Mesothelial cell of epicardium (in vitro differentiated cells): Measurements from ENCODE around the gene ACOT6. TPM values are rescaled to one million over a fixed set of nuclear protein-coding genes. Genes with fewer than 3 reads are reported as not detected.
"Not testable (repeated sequence)": the region's sequence is repeated elsewhere in the genome, so short reads cannot be mapped to it uniquely, and the experiment has no call there.

Experiments used
- DNase-seq, 2 experiments: peaks; one replicate each; pipeline ENCODE4 v3.0.0; 2021; ENCODE audit warnings: low spot score in 2 of 2; ENCODE audit not compliant: unreplicated experiment in 2 of 2
- H3K27ac Mint-ChIP-seq: 2 replicates; pipeline ENCODE4 v1.8.0; 2021; ENCODE audit warnings: mixed read lengths
- H3K27me3 Mint-ChIP-seq: 2 replicates; pipeline ENCODE4 v1.8.0; 2021; ENCODE audit warnings: low read depth, mixed read lengths
- H3K36me3 Mint-ChIP-seq: 2 replicates; pipeline ENCODE4 v1.8.0; 2021; ENCODE audit warnings: mixed read lengths
- H3K4me1 Mint-ChIP-seq: 2 replicates; pipeline ENCODE4 v1.8.0; 2021; ENCODE audit warnings: mixed read lengths
- H3K4me3 Mint-ChIP-seq: 2 replicates; pipeline ENCODE4 v1.8.0; 2021; ENCODE audit warnings: mild to moderate bottlenecking, moderate library complexity, mixed read lengths
- H3K9me3 Mint-ChIP-seq: 2 replicates; pipeline ENCODE4 v1.8.0; 2021; ENCODE audit warnings: mixed read lengths
- total RNA-seq: library from RNA; stranded (reverse); gene quantifications from 3 replicates; pipeline ENCODE4 v1.2.1, GENCODE V29; 2021
- TF ChIP-seq, protein P1 (sequence below): fragments of 200-600 bp; sonication (generic); IDR thresholded peaks from one replicate; pipeline ENCODE4 v1.5.0; 2021; ENCODE audit warnings: antibody characterized with exemption; ENCODE audit not compliant: unreplicated experiment

Gene ACOT6
- total RNA-seq, 1 donor from 2014 or later, result not detected

DNA sequence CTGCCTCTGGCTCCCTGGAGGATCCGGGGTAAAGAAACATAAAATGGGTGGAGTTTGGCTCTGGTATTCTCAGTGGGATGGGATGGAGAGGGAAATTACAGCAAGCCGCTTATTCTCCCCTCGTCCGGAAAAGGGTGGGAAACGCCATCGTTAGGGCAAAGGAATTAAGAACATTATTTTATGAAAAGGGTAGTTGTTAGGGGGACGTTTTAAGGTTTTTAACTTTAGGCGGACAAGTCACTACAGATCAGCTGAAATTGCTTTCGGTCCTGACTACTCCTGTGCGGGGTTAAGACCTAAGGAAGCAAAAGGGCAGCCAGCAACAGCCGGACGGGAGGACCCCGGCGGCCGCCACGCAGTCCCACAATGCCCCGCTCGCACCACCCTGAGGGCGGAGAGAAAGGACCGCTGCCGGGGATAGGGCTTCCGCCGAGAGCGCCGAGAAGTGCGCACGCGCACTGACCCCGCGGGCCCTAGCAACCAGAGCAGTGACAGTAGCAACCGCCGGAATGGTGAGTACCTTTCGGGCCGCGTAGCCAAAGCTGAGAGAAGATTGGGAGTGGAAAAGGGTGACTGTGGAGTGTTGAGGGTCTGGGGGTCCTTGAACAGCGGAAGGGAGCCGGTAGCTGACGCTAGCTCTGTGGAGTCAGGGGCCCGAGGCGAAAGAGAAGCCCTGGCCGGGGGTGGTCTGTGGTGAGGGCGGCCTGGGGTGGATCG, 32.4 kb downstream of the ACOT6 start, which contains the start of gene DNAL1:
Gene DNAL1 (plus strand): TSS at position 456 of the 717 bp plus-strand sequence. CDS start 54 bp downstream, at position 510.
- Mint-ChIP-seq H3K9me3 (no peaks in the 10 kb centered on the region), H3K36me3 (no peaks in the 10 kb centered on the region), H3K4me3 (peak within 1 kb of the TSS; percentile 89), H3K27me3 (no peaks in the 10 kb centered on the region), H3K4me1 (peaks cover 13% of the 10 kb centered on the region), H3K27ac (peak within 1 kb of the TSS; percentile 95)
- peak; percentile 87 to 90 for DNase-seq
- TF ChIP-seq, protein P1, sequence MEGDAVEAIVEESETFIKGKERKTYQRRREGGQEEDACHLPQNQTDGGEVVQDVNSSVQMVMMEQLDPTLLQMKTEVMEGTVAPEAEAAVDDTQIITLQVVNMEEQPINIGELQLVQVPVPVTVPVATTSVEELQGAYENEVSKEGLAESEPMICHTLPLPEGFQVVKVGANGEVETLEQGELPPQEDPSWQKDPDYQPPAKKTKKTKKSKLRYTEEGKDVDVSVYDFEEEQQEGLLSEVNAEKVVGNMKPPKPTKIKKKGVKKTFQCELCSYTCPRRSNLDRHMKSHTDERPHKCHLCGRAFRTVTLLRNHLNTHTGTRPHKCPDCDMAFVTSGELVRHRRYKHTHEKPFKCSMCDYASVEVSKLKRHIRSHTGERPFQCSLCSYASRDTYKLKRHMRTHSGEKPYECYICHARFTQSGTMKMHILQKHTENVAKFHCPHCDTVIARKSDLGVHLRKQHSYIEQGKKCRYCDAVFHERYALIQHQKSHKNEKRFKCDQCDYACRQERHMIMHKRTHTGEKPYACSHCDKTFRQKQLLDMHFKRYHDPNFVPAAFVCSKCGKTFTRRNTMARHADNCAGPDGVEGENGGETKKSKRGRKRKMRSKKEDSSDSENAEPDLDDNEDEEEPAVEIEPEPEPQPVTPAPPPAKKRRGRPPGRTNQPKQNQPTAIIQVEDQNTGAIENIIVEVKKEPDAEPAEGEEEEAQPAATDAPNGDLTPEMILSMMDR, result no peak

DNA sequence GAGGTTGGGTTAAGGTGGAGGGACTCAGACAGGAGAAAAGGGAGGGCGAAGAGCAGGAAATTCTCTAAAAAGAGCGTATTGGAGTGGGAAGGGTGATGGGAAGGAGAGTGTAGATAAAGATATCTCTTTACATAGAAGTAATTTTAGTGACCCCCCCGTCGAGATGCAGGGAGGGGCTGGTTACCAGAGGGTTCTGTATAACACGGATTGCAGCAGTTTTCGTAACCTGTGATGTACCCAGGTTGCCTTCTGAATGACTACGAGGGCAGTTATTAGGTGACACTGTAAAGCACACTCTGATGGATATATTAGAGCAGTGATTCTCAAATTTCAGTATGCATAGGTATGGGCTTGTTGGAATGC, 32.9 kb downstream of the ACOT6 start:
- TF ChIP-seq, protein P1, result no peak
- H3K4me3 Mint-ChIP-seq, result peak overlapping the region; percentile 89
- no peaks in the 10 kb centered on the region for H3K9me3 Mint-ChIP-seq
- peaks cover 1% of the 10 kb centered on the region for H3K36me3 Mint-ChIP-seq
- peaks cover 13% of the 10 kb centered on the region for H3K4me1 Mint-ChIP-seq
- no peaks in the 10 kb centered on the region for H3K27me3 Mint-ChIP-seq
- peak overlapping the region; percentile 95 for H3K27ac Mint-ChIP-seq
- DNase-seq, result no peak

DNA sequence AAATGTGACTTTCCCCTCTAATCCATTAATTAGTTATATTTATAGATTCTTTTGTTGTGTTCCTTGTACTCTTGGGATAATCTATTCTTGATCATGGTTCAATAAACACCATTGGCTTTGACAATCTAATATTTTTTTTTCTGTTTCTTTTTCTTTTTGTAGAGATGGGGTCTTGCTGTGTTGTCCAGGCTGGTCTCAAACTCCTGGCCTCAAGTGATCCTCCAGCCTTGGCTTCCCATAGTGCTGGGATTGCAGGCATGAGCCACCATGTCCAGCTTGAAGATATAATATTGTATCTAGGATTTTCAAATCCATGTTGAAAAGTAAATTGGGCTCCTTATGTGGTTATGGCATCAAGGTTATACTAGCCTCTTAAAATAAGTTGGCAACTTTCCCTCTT, 38.7 kb downstream of the ACOT6 start:
- H3K9me3 Mint-ChIP-seq, result no peaks in the 10 kb centered on the region
- no peaks in the 10 kb centered on the region for H3K4me1 Mint-ChIP-seq
- no peak overlapping the region for H3K4me3 Mint-ChIP-seq
- H3K36me3 Mint-ChIP-seq, result peaks cover 18% of the 10 kb centered on the region
- DNase-seq, result no peak
- H3K27ac Mint-ChIP-seq, result no peak overlapping the region
- no peaks in the 10 kb centered on the region for H3K27me3 Mint-ChIP-seq
- TF ChIP-seq, protein P1, result no peak

DNA sequence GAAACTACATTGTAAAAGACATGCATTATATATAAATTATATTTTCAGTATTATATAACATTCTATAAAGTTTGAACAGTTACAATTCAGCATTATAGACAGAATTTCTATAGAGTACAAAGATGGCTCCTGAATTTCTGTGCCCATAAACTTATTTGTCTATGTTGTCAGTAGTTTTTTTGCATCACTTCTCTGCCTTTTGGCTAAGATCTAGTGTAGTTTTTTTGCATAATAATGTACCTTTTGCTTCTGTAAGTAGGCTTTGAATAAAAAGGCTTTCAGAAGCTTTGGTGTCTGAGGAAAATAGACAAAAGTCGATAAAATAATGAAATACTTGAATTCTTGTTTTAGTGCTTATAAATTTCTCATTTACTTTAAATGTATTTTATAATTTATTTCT, 43.5 kb downstream of the ACOT6 start:
- no peak overlapping the region for H3K27ac Mint-ChIP-seq
- no peaks in the 10 kb centered on the region for H3K4me1 Mint-ChIP-seq
- no peak overlapping the region for H3K4me3 Mint-ChIP-seq
- H3K27me3 Mint-ChIP-seq, result no peaks in the 10 kb centered on the region
- H3K9me3 Mint-ChIP-seq, result no peaks in the 10 kb centered on the region
- peaks cover 22% of the 10 kb centered on the region for H3K36me3 Mint-ChIP-seq
- no peak for DNase-seq
- TF ChIP-seq, protein P1, result no peak

DNA sequence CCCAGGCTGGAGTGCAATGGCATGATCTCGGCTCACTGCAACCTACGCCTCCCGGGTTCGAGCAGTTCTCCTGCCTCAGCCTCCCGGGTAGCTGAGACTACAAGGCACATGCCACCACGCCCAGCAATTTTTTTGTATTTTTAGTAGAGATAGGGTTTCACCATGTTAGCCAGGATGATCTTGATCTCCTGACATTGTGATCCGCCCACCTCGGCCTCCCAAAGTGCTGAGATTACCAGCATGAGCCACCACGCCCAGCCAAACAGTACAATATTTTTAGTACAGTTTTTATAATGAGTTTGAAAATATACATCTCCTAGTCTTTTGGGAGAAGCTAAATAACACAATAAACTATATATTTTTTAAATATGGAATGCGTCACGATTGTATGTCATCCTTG, 46.9 kb downstream of the ACOT6 start:
- not testable (repeated sequence) for H3K4me1 Mint-ChIP-seq

DNA sequence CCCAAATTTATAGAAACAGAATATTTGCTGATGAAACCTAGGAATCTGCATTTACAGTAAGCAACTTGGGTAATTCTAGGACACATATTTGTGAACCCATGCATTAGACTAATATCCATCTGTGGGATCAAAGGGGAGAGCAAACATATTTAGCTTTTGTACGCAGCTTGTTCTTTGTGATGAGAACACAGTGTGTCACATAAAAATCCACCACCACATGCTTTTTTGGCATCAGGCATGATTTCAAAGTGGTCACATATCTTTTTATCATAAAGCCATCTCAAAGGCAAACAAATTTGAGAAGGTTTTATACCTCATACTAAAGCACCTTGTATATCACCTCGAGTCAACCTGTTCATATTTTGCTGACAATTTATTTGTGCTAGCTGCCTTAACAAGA, 48.2 kb downstream of the ACOT6 start:
- DNase-seq, result no peak
- Mint-ChIP-seq H3K27me3 (no peaks in the 10 kb centered on the region), H3K4me3 (no peak overlapping the region), H3K4me1 (peaks cover 6% of the 10 kb centered on the region), H3K9me3 (peaks cover 7% of the 10 kb centered on the region), H3K27ac (no peak overlapping the region), H3K36me3 (peaks cover 14% of the 10 kb centered on the region)
- TF ChIP-seq, protein P1, result no peak

More for the DNA sequence above, 46.9 kb downstream of the ACOT6 start:
- peaks cover 14% of the 10 kb centered on the region for H3K36me3 Mint-ChIP-seq
- H3K9me3 Mint-ChIP-seq, H3K27ac Mint-ChIP-seq, DNase-seq, H3K4me3 Mint-ChIP-seq, H3K27me3 Mint-ChIP-seq: not testable (repeated sequence)
